AG08395 (cell line): ENCODE results near the gene SLC39A8.

Experiments
- DNase-seq: peaks from one replicate; pipeline ENCODE4 v3.0.0; 2012; ENCODE audit warnings: mixed read lengths, low spot score

SLC39A8 gene

GRCh38 chr4:102230194-102230593, 115.1 kb downstream of the SLC39A8 start:
- DNase-seq: no peak

GRCh38 chr4:102227388-102227787, 117.9 kb downstream of the SLC39A8 start:
- no peak for DNase-seq

GRCh38 chr4:102223461-102223860, 121.8 kb downstream of the SLC39A8 start:
- no peak for DNase-seq

- no peak for DNase-seq
Measured at GRCh38 chr4:102222838-102223409, 122.4 kb downstream of the SLC39A8 start.

DNA sequence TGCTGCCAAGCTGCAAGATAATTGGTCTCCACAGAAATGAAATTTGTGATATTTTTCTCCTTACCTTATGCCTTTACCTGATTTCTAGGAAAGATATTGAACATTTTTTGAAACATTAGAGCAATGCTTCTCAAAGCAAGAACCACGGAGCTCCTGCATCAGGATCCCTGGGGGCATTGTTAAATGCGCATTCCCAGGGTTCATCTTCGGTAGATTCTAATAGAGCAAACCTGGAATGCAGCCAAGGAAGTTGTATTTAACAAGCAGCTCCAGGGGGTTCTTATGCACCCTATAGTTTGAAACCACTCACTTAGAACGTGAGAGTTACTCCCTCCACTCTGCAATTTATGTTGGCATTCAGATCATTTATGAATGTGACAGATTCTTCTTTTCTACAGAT, 126.2 kb downstream of the SLC39A8 start:
- DNase-seq: no peak

- DNase-seq: no peak
Measured at GRCh38 chr4:102218656-102219055, 126.6 kb downstream of the SLC39A8 start.

GRCh38 chr4:102217775-102218355, 127.4 kb downstream of the SLC39A8 start:
- DNase-seq: no peak

DNA sequence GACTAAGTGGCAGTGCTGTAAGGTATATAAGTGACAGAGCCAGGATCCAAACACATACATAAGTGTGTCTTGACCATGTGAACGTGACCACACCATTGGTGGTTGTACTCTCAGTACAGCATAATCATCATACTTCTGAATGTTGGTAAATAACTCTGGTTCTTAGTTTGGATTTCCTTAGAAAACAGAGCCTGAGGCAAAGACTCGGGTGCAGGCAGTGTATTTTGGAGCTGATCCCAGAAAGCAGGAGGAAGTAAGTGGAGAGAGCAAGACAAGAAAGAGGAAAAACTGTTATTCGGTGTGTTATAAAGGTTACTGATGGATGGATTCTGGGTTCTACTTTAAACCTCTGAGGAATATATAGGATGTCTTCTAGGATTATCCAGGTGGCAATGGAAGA, 127.9 kb downstream of the SLC39A8 start:
- no peak for DNase-seq

DNA sequence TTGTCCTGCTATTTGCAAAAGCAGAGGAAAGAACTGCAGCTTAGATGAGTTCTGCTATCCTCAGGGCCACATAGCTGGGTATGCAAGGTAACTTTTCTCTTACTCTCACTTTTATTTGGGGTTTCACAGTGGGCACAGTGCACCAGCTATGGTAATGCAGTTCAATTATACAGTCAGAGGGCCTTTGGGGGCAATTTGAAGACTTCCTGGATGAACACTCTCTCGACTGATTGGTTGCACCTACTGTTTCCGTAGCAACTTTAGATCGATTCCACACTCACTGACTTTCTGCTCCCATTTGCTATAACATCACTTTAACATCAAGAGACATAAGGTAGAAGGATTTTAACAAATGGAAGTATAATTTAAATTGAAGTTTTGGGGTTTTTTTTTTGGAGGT, 128.6 kb downstream of the SLC39A8 start:
- DNase-seq: no peak

- DNase-seq: no peak
Measured at GRCh38 chr4:102213031-102213430, 132.3 kb downstream of the SLC39A8 start.
